GM18870 (cell line): ENCODE results near the gene ANO8.
A peak's percentile ranks its signal among the peaks of the same experiment; 100 is the strongest.
"Not testable (repeated sequence)": the region's sequence is repeated elsewhere in the genome, so short reads cannot be mapped to it uniquely, and the experiment has no call there.

Experiments
- ATAC-seq: cut with Tn5 transposase; IDR thresholded peaks from one replicate; pipeline ENCODE4 v1.9.1; 2021; ENCODE audit warnings: moderate library complexity; ENCODE audit not compliant: unreplicated experiment

Gene ANO8, protein sequence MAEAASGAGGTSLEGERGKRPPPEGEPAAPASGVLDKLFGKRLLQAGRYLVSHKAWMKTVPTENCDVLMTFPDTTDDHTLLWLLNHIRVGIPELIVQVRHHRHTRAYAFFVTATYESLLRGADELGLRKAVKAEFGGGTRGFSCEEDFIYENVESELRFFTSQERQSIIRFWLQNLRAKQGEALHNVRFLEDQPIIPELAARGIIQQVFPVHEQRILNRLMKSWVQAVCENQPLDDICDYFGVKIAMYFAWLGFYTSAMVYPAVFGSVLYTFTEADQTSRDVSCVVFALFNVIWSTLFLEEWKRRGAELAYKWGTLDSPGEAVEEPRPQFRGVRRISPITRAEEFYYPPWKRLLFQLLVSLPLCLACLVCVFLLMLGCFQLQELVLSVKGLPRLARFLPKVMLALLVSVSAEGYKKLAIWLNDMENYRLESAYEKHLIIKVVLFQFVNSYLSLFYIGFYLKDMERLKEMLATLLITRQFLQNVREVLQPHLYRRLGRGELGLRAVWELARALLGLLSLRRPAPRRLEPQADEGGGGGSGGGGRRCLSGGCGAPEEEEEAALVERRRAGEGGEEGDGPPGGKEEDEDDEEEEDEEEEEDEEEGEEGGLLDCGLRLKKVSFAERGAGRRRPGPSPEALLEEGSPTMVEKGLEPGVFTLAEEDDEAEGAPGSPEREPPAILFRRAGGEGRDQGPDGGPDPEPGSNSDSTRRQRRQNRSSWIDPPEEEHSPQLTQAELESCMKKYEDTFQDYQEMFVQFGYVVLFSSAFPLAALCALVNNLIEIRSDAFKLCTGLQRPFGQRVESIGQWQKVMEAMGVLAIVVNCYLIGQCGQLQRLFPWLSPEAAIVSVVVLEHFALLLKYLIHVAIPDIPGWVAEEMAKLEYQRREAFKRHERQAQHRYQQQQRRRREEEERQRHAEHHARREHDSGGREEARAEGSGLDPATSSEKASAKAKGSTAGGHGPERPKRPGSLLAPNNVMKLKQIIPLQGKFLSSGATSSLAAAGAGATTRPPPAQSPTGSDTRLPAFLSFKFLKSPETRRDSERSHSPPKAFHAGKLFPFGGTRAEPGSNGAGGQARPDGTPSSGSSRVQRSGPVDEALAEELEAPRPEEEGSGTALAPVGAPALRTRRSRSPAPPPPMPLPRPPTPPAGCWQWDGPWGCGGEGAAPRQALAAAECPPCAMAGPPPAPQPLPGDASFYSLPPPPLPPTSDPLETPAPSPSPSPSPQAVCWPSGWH

DNA sequence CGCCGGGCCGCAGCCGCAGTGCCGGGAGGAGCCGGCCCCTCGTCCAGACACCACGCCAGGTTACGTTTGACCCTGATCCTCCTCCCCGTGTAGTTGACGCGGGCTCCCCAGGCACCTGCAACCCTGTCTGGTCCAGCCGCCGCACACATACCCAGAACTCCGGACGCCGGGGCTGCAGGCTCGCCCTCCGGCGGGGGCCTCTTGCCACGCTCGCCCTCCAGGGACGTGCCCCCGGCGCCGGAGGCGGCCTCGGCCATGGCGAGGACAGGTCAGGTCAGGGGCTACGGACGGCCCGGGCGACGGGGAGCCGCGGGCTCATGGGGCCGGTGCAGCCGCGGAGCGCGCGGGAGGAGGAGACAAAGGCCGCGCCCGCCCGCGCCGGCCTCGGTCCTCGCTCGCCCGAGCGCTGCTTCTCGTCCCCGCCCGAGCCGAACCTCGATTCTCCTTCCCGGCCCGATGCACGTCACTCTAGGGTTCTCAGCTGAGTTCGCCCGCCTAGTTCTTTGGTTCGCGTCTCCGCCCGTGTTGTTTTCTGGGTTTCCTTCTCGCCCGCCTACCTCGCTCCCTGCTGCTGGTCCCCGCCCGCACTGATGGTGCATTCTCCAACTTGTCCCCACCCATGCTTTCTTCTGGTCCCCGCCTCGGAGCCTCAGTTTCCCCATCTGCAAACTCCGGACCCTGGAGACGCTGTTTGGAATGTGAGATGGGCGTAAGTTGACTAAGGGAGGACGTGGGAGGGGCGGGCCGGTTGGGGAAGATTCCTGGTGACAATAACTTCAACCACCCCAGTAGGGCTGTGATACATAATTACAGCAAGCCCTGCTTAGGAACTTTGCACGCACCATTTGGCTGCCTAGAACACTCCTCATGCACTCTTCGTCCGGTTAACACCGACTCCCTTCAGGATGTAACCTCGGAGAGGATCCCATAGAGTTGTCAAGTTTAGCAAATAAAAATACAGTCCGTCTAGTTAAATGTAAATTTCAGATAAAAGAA, at the start of gene ANO8:
TSS of gene ANO8 (minus strand) at position 442 of the 996 bp plus-strand sequence. CDS start at position 257, 185 bp downstream.
- ATAC-seq = peak; percentile 31

DNA sequence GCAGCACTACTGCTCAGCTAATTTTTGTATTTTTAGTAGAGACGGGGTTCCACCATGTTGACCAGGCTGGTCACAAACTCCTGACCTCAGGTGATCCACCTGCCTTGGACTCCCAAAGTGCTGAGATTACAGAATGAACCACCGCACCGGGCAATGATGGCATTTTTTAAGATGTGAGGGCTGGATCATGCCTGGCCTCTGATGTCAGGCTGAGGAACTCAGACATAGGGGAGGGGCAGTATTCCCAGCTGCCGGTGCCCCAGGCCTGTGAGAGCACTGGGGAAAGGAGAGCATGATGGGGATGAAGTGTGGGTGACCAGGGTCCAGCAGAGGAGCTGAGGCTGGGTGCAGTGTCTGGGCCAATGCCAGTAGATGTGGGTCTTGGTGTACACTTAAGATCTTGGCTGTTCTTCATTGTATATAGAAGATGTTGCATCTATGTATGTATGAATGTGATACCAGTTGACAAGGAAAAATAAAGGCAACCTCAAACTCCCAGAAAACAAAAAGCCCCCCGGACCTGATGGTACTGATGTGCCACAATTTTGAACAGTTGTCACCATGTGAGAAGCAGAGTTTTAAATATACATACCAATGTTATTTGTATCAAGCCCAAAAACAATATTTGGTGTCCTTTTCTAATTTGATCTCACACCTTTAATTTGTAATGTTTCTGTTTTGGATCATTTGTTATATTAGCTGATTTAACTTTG, 45.9 kb upstream of the ANO8 start:
- no peak for ATAC-seq

DNA sequence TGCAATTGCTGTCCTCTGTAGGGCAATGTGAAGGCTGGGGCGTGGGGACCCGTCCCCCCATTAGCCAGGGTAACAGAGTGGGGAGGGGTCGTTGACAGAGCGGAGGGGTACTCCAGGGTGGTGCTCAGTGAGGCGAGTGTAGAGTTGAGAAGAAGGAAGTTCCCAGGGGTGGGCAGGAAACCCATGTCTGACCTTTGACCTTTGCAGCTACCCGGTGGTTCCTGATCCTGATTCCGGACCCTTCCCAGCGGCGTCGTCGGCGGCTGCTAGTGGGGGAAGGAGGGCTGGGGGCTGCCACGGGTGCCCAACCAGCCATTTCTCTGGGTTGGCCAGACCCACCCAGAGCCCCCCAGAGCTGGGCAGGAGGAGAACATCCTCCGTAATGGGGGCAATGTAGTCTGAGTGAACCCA, 44.6 kb upstream of the ANO8 start:
- ATAC-seq = no peak

DNA sequence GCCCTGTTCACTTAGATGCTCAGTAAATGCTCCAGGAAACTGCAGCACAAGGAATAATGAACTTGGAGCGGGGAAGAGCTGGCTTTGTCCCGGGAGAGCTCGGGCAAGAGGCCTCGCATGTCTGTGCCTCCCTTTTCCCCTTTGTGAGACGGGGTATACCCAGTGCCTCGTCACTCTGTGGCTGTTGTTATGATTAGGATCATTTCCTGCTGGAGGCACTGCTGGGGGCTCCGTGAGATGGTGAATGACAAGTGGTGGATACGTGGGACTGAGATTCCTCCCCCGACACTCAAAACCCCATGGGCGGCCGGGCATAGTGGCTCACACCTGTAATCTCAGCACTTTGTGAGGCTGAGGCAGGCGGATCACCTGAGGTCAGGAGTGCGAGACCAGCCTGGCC, 43.6 kb upstream of the ANO8 start:
- no peak for ATAC-seq

DNA sequence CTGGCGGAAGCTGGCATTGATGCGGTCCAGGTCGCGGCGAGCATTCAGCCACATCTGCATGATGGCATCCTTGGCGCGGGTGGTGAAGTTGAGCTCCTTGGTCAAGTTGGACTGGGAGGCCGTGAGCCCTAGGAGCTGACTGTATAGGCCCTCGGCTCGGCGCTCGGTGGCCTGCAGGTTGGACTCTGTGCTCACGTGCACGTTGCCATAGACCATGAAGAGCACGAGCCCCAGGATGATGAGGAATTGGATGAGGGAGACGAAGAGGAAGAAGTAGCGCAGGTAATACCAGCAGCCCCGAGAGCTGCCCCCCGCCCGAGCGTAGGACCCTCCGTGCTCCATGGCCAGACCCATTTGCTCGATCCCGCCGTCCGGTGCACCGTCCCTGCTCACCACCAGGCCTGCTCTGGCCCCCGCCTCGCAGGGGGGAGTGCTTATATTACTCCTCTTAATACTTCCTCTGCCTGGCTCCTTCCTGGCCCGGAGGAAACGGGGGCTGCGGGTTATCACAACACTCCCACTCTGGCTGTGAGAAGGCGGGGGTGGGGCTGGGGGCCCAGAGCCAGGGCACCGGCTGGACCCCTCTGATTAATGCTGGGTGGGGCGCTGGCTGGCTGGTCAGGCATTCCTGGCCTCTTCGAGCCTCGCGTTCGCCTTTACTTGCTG, 42.4 kb upstream of the ANO8 start, which contains the start of gene PLVAP:
TSS of gene PLVAP (minus strand) at position 408 of the 666 bp plus-strand sequence. CDS start at position 354, 54 bp downstream.
- ATAC-seq = no peak

DNA sequence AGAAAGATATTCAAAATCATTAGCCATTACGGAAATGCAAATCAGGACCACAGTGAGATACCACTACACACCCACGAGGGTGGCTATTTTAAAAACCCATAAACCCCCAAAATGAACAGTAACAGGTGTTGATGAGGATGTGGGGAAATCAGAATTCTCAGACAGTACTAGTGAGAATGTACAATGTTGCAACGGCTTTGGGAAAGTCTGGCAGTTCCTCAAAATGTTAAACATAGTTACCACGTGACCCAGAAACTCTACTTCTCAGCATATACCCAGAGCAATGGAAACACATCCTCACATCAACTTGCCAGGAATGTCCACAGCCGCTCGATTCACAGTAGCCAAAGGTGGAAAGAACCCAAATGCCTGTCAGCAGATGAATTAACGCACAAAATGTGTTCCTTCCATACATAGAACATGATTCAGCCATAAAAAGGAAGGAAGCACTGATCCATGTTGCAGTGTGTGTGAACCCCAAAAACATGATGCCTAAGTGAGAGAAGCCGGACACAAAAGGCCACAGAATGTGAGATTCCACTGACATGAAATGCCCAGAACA, 35.5 kb upstream of the ANO8 start:
- ATAC-seq = peak; percentile 91

DNA sequence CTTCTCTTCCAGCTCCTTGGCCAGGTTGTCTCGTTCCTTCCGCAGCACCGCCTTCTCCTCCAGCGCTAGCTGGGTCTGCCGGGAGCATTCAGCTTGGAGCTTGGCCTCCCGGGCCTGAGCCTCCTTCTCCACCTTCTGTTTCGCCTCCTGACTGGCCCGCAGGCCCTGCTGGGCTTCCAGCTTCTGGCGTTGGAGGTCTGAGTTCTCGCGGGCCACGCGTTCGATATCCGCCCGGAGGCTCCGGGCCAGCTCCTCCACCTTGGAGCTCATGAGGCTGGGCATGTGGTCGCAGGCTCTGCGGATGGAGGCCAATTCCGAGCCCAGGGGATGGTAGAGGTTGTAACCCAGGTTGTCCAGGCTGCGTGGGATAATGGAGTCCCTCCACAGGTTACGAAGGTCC, 30.7 kb upstream of the ANO8 start:
- ATAC-seq = no peak

DNA sequence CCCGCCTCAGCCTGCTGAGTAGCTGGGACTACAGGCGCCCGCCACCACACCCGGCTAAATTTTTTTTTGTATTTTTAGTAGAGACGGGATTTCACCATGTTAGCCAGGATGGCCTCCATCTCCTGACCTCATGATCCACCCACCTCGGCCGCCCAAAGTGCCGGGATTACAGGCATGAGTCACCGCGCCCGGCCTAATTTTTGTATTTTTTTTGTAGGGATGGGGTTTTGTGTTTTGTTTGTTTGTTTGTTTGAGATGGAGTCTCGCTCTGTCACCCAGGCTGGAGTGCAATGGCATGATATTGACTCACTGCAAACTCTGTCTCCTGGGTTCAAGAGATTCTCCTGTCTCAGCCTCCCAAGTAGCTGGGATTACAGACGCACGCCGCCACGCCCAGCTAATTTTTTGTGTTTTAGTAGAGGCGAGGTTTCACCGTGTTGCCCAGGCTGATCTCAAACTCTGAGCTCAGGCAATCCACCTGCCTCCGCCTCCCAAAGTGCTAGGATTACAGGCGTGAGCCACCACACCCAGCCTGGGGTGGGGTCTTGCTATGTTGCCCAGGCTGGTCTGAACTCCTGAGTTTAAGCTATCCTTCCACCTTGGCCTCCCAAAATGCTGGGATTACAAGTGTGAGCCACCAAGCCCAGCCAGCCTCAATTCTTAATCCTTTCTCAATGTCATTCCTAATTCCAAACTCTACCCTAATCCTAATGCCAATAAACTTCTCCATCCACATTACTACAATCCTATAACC, 29.4 kb upstream of the ANO8 start:
- not testable (repeated sequence) for ATAC-seq

DNA sequence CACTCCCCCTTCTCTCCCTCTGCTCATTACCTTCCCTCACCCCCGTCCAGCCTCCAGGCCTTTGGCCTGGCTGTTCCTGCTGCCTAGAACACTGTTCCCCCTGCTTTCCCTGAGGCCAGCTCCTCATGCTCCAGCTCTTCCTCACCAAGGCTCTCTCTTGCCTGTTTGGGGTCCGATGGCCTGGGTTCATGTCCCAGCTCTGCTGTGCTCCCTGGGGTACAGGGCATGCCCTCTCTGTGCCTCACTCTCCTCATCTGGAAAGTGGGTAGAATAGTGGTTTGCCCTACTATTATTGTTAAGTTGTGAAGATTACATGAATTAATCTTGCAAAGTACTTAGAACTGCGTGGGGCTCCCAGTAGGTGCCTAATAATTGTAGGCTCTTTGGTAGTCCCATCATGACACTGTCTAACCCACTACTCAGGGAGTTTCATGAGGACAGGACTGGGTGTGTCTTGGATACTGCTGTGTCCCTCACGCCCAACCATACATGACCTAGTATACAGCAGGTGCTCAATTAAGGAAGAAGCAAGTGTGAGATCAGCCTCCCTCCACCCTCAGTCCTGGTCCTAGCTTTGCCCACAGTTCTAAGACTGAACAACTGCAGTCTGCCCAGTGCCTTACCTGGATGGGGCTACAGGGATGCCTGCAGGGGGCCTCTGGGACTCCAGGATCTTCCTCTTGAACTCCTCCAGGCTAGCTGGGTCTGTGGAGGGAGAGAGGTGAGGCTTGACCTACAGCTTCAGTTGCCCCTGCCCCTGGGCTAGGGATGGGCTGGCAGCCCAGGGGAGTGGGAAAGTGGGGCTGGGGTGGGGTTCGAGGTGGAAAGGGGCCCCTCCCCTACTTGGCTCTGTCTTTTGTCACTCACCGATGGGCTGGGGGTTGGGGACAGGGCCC, 25.5 kb upstream of the ANO8 start:
- no peak for ATAC-seq

DNA sequence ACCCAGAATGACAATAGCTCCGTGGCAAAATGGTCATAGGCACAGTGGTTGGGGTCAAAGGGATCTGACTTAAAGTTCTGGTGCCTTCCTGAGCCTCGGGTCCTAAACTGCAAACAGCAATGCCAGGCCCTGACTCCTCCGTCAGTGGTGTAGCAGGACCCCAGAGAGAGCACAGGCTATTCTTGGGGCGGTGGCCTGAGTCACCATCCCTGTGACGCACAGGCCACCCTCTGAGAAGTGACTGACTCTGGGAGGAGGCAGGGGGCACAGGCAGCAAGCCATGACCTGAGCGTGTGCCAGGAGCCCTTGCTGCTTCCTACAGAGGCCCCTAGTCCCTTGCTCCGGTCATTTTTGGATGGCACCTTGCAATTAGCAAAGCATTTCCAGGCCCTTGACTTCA, 23.7 kb upstream of the ANO8 start:
- ATAC-seq = no peak

DNA sequence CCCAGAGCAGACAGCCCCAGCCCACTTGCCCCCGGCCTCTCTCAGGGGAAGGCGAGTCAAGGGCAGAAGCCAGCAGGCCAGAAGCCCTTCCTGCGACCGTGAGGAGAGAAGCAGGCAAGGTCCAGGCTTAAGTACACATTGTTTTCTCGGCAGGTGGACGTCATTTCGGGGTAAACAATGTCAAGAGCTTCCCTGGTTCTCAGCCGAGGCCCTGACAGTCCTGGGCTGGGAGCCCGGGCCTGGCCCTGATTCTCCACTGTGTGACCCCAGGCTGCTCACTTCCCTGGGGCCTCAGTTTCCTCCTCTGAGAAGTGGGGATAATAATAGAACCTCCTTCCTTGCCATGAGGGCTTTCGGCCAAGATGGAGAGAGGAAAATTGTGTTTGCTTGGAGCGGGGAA, 23.1 kb upstream of the ANO8 start:
- no peak for ATAC-seq

DNA sequence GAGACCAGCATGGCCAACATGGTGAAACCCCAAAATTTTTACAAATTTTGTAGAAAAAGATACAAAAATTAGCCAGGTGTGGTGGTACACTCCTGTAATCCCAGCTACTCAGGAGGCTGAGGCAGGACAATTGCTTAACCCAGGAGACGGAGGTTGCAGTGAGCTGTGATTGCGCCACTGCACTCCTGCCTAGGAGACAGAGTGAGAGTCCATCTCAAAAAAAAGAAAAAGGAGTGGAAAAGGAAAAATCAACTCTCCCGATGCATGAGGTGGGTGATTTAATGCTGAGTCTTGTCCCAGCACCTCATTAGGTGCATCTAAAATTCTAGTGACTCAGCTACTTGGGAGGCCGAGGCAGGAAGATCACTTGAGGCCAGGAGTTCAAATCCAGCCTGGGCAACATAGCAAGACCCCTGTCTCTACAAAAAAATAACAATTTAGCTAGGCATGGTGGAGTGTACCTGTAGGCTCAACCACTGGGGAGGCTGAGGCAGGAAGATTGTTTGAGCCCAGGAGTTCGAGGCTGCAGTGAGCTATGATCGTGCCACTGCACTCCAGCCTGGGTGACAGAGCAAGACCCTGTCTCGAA, 22.5 kb upstream of the ANO8 start:
- ATAC-seq = no peak

DNA sequence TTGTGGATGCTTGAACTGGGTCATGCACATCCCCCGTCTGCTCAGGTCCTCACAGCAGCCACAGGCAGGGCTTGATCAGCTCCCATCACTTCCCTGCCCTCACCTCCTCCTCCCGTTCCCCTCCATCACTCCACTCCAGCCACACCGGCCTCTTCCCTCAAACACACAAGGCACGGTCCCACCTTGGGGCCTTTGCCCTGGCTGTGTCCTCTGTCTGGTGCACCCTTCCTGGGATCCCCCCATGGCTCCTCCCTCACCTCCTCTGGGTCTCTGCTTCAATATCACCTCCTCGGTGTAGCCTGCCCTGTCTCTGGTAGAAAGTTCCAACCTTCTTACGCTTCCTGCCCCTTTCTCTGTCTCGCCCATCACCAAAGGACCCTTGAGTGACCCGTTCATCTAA, 18.7 kb upstream of the ANO8 start:
- no peak for ATAC-seq

DNA sequence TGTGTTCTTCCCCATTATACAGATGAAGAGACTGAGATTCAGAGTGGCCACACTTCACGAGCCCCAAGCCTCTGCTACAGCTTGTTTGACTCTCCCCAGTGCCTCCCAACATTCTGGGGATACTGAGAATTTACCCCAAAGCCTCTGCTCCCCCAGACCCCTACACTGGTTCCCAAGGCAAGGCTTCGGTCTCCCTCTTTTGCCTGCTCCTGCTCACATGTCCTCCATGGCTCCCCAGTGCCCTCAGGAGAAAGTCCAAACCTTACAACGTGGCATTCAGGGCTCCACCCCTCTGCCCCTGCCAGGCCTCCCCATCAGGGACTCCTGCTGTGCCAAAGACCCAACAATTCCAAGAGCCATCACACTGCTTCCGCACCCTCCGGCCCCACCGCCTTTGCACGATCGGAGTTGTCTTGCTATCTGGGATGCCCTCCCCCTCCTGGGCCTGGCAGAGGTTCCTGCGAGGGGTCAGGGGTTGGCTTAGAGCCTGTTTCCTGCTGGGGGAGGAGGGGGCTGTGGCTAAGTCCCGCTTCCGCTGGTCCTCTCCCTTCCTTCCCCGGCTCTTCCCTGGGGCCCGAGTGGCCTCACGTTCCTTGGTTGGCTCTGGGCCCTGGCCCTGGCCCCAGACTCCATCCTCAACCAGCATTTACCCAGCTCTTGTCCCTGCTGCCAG, 18.1 kb upstream of the ANO8 start:
- no peak for ATAC-seq

DNA sequence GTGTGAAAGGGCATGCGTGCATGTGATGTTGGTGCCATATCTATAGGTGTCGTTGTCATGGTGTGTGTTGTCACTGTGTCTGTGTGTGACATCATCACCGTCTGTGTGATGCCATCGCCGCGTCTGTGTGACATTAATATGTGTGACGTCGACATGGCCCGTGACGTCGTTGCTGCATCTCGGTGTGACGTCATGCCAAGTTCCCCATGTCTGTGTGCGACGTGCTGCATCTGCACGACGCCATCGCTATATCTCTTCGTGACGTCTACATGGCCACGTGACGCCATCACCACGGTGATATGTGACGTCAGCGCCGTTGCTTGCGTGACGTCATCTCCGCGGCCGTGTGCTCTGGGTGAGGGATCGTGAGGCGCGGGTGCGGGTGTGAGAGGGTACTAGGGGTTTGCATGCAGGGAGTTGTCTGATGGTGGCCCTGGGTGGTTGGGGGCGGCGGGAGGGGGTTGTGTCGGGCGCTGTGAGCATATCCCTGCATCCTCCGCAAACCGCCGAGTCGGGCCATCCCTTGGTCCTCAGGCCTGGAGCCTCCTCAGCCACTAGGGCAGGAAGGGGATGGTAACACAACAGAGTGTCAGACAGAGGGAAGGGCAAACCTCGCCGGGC, 17.3 kb upstream of the ANO8 start:
- ATAC-seq = no peak
